GM10266 (cell line): ENCODE measurements around the gene RBM3.
"Not testable (repeated sequence)": the region's sequence is repeated elsewhere in the genome, so short reads cannot be mapped to it uniquely, and the experiment has no call there.

Source experiments
- DNase-seq: peaks from one replicate; pipeline ENCODE4 v3.0.0; 2012; ENCODE audit errors: extremely low spot score
- CTCF ChIP-seq: IDR thresholded peaks from 2 replicates; pipeline ENCODE4 v1.5.1; 2012; ENCODE audit warnings: mild to moderate bottlenecking, low read depth; ENCODE audit not compliant: control insufficient read depth, insufficient read depth; ENCODE audit errors: missing control alignments

RBM3 gene

GRCh38 chrX:48539345-48540027 lies 34.8 kb upstream of the RBM3 start, which contains the start of gene TBC1D25:
TBC1D25 (plus strand) TSS chrX:48539714; CDS start chrX:48539798, 84 bp downstream.
- DNase-seq = peak; percentile 84
- TF ChIP-seq CTCF = peak; percentile 44

DNA sequence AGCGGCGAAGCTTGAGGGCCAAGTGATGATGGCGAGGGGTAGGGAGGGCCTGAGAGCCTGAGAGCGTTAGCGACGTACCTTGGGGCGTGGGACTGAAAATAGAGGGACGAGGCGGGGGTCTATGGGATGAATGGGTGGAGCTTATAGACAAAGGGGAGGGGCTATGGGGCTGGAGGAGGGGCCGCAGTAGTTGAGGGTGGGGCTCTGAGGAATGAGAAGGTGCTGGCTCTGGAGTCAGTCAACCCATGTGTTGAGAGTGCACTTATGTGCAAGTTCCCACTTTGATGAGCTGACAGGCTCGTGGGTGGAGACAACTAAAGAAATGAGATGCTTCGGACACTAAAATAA lies 34.3 kb upstream of the RBM3 start:
- DNase-seq = peak; percentile 56
- TF ChIP-seq CTCF = no peak

GRCh38 chrX:48540480-48540879 lies 33.8 kb upstream of the RBM3 start:
- no peak for TF ChIP-seq CTCF
- DNase-seq = no peak

DNA sequence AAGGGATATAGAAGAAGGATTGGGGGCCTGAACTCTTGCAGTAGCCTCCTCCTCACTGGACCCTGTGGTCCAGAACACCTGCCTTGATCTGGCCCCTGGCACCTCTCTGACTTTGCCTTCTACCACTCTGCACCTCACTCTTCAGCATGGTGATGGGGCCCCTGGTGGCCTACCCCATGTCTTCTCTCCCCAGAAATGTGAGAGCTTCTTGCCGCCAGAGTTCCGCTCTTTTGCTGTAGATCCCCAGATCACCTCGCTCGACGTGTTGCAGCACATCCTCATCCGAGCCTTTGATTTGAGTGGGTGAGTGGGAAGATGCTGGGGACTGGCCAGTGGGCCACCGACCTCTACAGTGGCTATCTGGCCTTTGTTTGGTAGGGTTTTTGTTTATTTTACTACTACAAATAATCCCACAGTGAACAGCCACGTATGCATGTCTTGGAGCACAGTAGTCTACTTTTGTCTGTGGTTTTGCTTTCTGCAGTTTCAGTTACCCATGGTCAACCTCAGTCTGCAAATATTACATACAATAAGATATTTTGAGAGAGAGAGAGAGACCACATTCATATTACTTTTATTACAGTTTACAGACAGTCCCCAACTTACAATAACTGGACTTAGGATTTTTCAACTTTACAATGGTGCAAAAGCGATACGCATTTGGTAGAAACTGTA lies 33.0 kb upstream of the RBM3 start:
- TF ChIP-seq CTCF = no peak
- no peak for DNase-seq

DNA sequence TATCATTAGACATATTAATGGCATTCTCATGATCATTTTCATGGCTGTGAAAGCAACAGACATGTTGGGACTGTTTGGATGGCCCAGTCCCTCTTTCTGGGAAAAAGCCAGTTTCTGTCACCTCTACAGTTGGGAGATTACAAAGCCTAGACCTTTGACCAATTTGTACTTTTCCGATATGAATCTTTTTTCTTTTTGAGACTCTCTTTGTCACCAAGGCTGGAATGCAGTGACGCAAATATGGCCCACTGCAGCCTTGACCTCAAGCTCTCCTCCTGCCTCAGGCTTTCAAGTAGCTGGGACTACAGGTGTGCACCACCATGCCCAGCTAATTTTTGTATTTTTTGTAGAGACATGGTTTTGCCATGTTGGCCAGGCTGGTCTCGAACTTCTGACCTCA lies 25.4 kb upstream of the RBM3 start:
- DNase-seq = no peak
- no peak for TF ChIP-seq CTCF

DNA sequence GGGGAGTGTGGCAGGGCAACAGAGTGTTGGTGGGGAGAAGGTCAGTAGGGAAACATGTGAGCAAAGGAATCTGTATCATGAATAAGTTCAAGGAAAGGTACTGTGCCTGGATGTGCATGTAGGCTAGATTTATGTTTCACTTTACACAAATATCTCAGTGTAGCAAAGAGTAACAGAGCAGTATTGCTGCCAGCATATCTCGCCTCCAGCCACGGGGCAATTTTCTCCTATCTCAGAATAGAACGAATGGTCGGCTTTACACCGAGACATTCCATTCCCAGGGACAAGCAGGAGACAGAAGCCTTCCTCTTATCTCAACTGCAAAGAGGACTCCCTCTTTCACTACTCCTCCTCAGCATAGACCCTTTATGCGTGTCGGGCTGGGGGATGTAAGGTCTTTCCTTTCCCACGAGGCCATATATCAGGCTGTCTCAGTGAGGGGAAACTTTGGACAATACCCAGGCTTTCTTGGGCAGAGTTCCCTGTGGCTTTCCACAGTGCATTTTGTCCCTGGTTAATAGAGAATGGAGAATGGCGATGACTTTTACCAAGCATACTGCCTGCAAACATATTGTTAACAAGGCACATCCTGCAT lies 18.5 kb upstream of the RBM3 start:
- not testable (repeated sequence) for DNase-seq

- DNase-seq = no peak
- TF ChIP-seq CTCF = no peak
These were observed 16.0 kb upstream of the RBM3 start for GRCh38 chrX:48558271-48558670.
